Measurements from ENCODE around the gene CAPRIN2. TPM values are rescaled to one million over a fixed set of nuclear protein-coding genes. Genes with fewer than 3 reads are reported as not detected.
A peak's percentile ranks its signal among the peaks of the same experiment; 100 is the strongest.

CAPRIN2 gene
- 10 to 100 TPM; 12.1 to 29.0 (median 16.2) TPM for total RNA-seq

DNA sequence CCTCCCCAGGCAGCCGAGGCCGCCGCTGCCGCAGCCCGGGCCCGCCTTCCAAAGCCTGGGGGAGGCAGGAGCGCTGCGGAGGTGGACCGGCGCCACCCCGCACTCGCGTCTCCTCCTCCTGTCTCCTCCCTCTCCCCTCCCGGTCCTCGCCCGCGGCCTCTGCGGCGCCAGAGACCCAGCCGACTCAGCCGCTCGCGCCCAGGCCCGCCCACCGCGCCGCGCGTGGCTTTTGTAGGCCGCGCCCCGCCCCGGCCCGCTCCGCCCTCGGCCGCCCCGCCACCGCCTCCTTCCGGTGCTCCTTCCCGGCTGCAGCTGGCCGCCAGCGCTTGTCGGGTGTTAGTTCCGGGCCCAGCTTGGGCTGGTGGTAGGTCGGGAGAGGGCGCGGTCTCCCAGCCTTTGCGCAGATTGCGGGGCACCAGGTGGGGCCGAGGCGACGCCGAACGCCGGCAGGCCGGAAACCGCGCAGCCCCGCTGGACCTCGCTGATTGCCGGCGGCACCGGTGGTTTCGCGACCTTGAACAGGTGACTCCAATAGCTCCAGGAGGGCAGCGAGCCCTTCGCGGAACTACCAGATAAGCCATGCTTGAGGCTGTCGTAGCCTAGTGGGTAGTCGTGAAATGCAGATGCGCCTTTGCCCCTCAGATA is at the start of gene CAPRIN2:
Gene CAPRIN2 (minus strand): TSS at position 202 of the 645 bp plus-strand sequence. CDS start 1,431 bp downstream, outside the sequence.
- WGBS, 2 donors = 1 to 2% methylated on average over 36 to 54 of the region's 72 CpGs
- intact Hi-C loops (cut with DNase I; ENCODE audit: low total_unique reads) = loop anchor here (10.0 kb wide), 1 partner anchor 60 kb away; the partner anchor contains the start of gene IPO8
- DNase-seq (ENCODE audit: low spot score in 2 of 2) = peak; percentile 92 to 99
- TF ChIP-seq POLR2A (IDR thresholded peaks at IDR 0.05) (no peak), CTCF (IDR thresholded peaks at IDR 0.05) (no peak)
- peak within 1 kb of the TSS; percentile 85 for H3K4me3 ChIP-seq (ENCODE audit: low read depth, poor library complexity, severe bottlenecking)

DNA sequence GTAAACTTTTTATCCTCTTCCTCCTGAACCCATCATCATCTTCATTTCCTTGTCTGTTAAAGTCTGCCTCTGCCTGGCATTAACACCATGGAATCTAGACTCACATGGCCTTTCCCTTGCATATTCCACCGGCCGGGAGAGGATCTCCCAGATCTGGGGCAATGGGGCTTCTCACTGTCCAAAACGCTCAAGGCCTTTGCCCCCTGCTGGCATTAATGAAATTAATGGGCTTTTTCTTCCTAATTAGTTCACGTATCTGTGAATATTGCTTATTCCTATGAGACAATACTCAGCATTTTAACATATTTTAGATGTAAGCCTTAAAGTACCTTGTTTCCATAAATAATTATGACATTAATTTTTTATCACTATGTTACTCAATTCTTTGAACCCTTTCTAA is 42.9 kb upstream of the CAPRIN2 start:
- TF ChIP-seq CTCF (IDR thresholded peaks at IDR 0.05) (no peak), POLR2A (IDR thresholded peaks at IDR 0.05) (no peak)
- intact Hi-C loops (cut with DNase I; ENCODE audit: low total_unique reads) = no loop called here
- no peak for DNase-seq (ENCODE audit: low spot score in 2 of 2)
- no peak overlapping the region for H3K4me3 ChIP-seq (ENCODE audit: low read depth, poor library complexity, severe bottlenecking)
- WGBS, 2 donors = 82 to 92% methylated on average over 4 of the region's 4 CpGs

- intact Hi-C loops (cut with DNase I; ENCODE audit: low total_unique reads) = no loop called here
- no peak for TF ChIP-seq CTCF (IDR thresholded peaks at IDR 0.05)
- TF ChIP-seq POLR2A (IDR thresholded peaks at IDR 0.05) = no peak
- 9 to 12% methylated on average over 22 of the region's 22 CpGs for WGBS, 2 donors
- H3K4me3 ChIP-seq (ENCODE audit: low read depth, poor library complexity, severe bottlenecking) = peak overlapping the region; percentile 34
- DNase-seq (ENCODE audit: low spot score in 2 of 2) = no peak
Measured at GRCh38 chr12:30796891-30797371, 42.2 kb upstream of the CAPRIN2 start.

GRCh38 chr12:30796313-30796780 is 41.6 kb upstream of the CAPRIN2 start:
- DNase-seq (ENCODE audit: low spot score in 2 of 2) = peak in 1 of 2 donors; percentile 86
- 1% methylated on average over 24 to 30 of the region's 38 CpGs for WGBS, 2 donors
- H3K4me3 ChIP-seq (ENCODE audit: low read depth, poor library complexity, severe bottlenecking) = peak overlapping the region; percentile 34
- no peak for TF ChIP-seq POLR2A (IDR thresholded peaks at IDR 0.05)
- no peak for TF ChIP-seq CTCF (IDR thresholded peaks at IDR 0.05)
- intact Hi-C loops (cut with DNase I; ENCODE audit: low total_unique reads) = no loop called here

GRCh38 chr12:30795410-30796312 is 40.9 kb upstream of the CAPRIN2 start:
- intact Hi-C loops (cut with DNase I; ENCODE audit: low total_unique reads) = no loop called here
- 12 to 16% methylated on average over 53 to 63 of the region's 65 CpGs for WGBS, 2 donors
- DNase-seq (ENCODE audit: low spot score in 2 of 2) = peak in 1 of 2 donors; percentile 90

More at GRCh38 chr12:30795410-30796312, 40.9 kb upstream of the CAPRIN2 start:
- no peak for TF ChIP-seq POLR2A (IDR thresholded peaks at IDR 0.05)
- no peak for TF ChIP-seq CTCF (IDR thresholded peaks at IDR 0.05)
- peak overlapping the region; percentile 34 for H3K4me3 ChIP-seq (ENCODE audit: low read depth, poor library complexity, severe bottlenecking)
